Upper lobe of left lung (tissue), 6 donors: Measurements from ENCODE around the gene AFF4. TPM values are rescaled to one million over a fixed set of nuclear protein-coding genes. Genes with fewer than 3 reads are reported as not detected.

Experiments used
- ATAC-seq, 2 donors: fragments of 200-7000 bp; cut with Tn5 transposase; one replicate each; pipeline ENCODE4 v1.9.1; 2022; ENCODE audit warnings: mild to moderate bottlenecking in 2 of 2, moderate library complexity in 2 of 2; ENCODE audit not compliant: low FRiP score in 2 of 2
- DNase-seq, 2 donors: peaks; one replicate each; pipeline ENCODE4 v3.0.0-alpha.2; 2019 to 2020
- H3K27ac ChIP-seq, 4 donors: fragments of 200-600 bp; sonication (generic); one replicate each; pipeline ENCODE4 v1.5.1; 2016 to 2019
- H3K27me3 ChIP-seq, 4 donors: fragments of 200-600 bp; sonication (generic); one replicate each; pipeline ENCODE4 v1.5.1; 2017 to 2019
- H3K36me3 ChIP-seq, 4 donors: fragments of 200-600 bp; sonication (generic); one replicate each; pipeline ENCODE4 v1.5.1; 2016 to 2019
- H3K4me1 ChIP-seq, 4 donors: fragments of 200-600 bp; sonication (generic); one replicate each; pipeline ENCODE4 v1.5.1; 2018 to 2019
- H3K4me3 ChIP-seq, 4 donors: fragments of 200-600 bp; sonication (generic); one replicate each; pipeline ENCODE4 v1.5.1; 2017 to 2019; ENCODE audit warnings: mild to moderate bottlenecking in 2 of 4, moderate library complexity in 1 of 4
- H3K9me3 ChIP-seq, 4 donors: fragments of 200-600 bp; sonication (generic); one replicate each; pipeline ENCODE4 v1.5.1; 2018 to 2019
- CTCF ChIP-seq, 6 experiments: fragments of 450-650 bp in 4 of 6; fragments of 200-600 bp in 2 of 6; sonication (generic) in 2 of 6; IDR thresholded peaks; one replicate each; pipeline ENCODE4 v1.5.1; 2016 to 2019; ENCODE audit warnings: antibody characterized with exemption in 6 of 6
- EP300 ChIP-seq, 4 donors: sonication (generic); formaldehyde crosslinking; IDR thresholded peaks; one replicate each; pipeline ENCODE4 v1.5.1; 2017; ENCODE audit warnings: antibody characterized with exemption in 4 of 4, control low read depth in 2 of 4
- POLR2A ChIP-seq, 4 donors: fragments of 450-650 bp; IDR thresholded peaks; one replicate each; pipeline ENCODE4 v1.5.1; 2016 to 2017; ENCODE audit warnings: antibody characterized with exemption in 4 of 4, mild to moderate bottlenecking in 2 of 4
- POLR2AphosphoS5 ChIP-seq, 2 donors: sonication (generic); formaldehyde crosslinking; IDR thresholded peaks; one replicate each; pipeline ENCODE4 v1.5.1; 2017; ENCODE audit warnings: antibody characterized with exemption in 2 of 2
- WGBS, 2 donors: methylation state at CpG; one replicate each; pipeline ENCODE4 v1.1.5; 2017 to 2018; 5-methylcytosine and 5-hydroxymethylcytosine counted together
- total RNA-seq, 6 donors: library from RNA; depleted of rRNA in 4 of 6; stranded (reverse); fragments of >200 nt in 4 of 6; gene quantifications; one replicate each; pipeline versions ENCODE4 v1.1.0 to v1.2.1, GENCODE V29; 2016 to 2021
- donor health status: DM: no; HTN: no; CAD: no; lungs with moderate emphysema.
- donor health status: DM: no; HTN: yes; CAD: no; lungs with severe emphysema.

Gene AFF4
- total RNA-seq, 6 donors from 2014 or later, result 60.8 to 94.5 (median 72.8) TPM

- Histone ChIP-seq H3K27ac (no peak overlapping the region), H3K9me3 (no peaks in the 10 kb centered on the region), H3K4me1 (peaks cover 6 to 10% (median 7%) of the 10 kb centered on the region in 4 donors), H3K27me3 (no peaks in the 10 kb centered on the region), H3K4me3 (no peak overlapping the region), H3K36me3 (peaks cover 12 to 61% (median 25%) of the 10 kb centered on the region in 4 donors)
- DNase-seq (no peak), ATAC-seq (no peak)
- TF ChIP-seq EP300 (IDR thresholded peaks at IDR 0.05), result no peak
- no peak for TF ChIP-seq POLR2A (IDR thresholded peaks at IDR 0.05)
- TF ChIP-seq POLR2AphosphoS5 (IDR thresholded peaks at IDR 0.05), result no peak
- TF ChIP-seq CTCF (IDR thresholded peaks at IDR 0.05), result no peak
- 88 to 100% methylated on average over 3 of the region's 3 CpGs for WGBS, 2 donors
Measured at GRCh38 chr5:132901730-132902129, 61.7 kb downstream of the AFF4 start.

GRCh38 chr5:132901036-132901435, 62.4 kb downstream of the AFF4 start:
- WGBS, 2 donors, result 87 to 90% methylated on average over 4 of the region's 4 CpGs
- TF ChIP-seq POLR2A (IDR thresholded peaks at IDR 0.05), result no peak
- peaks cover 18 to 68% (median 32%) of the 10 kb centered on the region in 4 donors for H3K36me3 ChIP-seq
- H3K27me3 ChIP-seq, result no peaks in the 10 kb centered on the region
- DNase-seq, result no peak
- peaks cover 6 to 10% (median 7%) of the 10 kb centered on the region in 4 donors for H3K4me1 ChIP-seq
- no peak overlapping the region for H3K4me3 ChIP-seq
- no peak overlapping the region for H3K27ac ChIP-seq
- no peak for ATAC-seq
- no peaks in the 10 kb centered on the region for H3K9me3 ChIP-seq

- Histone ChIP-seq H3K4me3 (no peak overlapping the region), H3K36me3 (peaks cover 23 to 87% (median 46%) of the 10 kb centered on the region in 4 donors), H3K9me3 (no peaks in the 10 kb centered on the region), H3K27ac (no peak overlapping the region), H3K4me1 (no peaks in the 10 kb centered on the region), H3K27me3 (no peaks in the 10 kb centered on the region)
- TF ChIP-seq CTCF (IDR thresholded peaks at IDR 0.05), result no peak
- no peak for TF ChIP-seq POLR2A (IDR thresholded peaks at IDR 0.05)
- no peak for TF ChIP-seq EP300 (IDR thresholded peaks at IDR 0.05)
- TF ChIP-seq POLR2AphosphoS5 (IDR thresholded peaks at IDR 0.05), result no peak
- no peak for ATAC-seq
- DNase-seq, result no peak
- WGBS, 2 donors, result 74% methylated on average over 3 of the region's 3 CpGs
Measured at GRCh38 chr5:132898094-132898493, 65.3 kb downstream of the AFF4 start.

GRCh38 chr5:132896685-132897084, 66.7 kb downstream of the AFF4 start:
- Histone ChIP-seq H3K4me3 (no peak overlapping the region), H3K27ac (no peak overlapping the region), H3K36me3 (peaks cover 33 to 89% (median 57%) of the 10 kb centered on the region in 4 donors), H3K27me3 (no peaks in the 10 kb centered on the region), H3K9me3 (no peaks in the 10 kb centered on the region), H3K4me1 (no peaks in the 10 kb centered on the region)
- TF ChIP-seq POLR2A (IDR thresholded peaks at IDR 0.05) (no peak), CTCF (IDR thresholded peaks at IDR 0.05) (no peak), POLR2AphosphoS5 (IDR thresholded peaks at IDR 0.05) (no peak), EP300 (IDR thresholded peaks at IDR 0.05) (no peak)
- no peak for ATAC-seq
- no peak for DNase-seq
- 86 to 89% methylated on average over 7 of the region's 7 CpGs for WGBS, 2 donors

- Histone ChIP-seq H3K27ac (no peak overlapping the region), H3K36me3 (peaks cover 37 to 91% (median 57%) of the 10 kb centered on the region in 4 donors), H3K4me1 (no peaks in the 10 kb centered on the region), H3K4me3 (no peak overlapping the region), H3K9me3 (no peaks in the 10 kb centered on the region), H3K27me3 (no peaks in the 10 kb centered on the region)
- TF ChIP-seq POLR2AphosphoS5 (IDR thresholded peaks at IDR 0.05), result no peak
- no peak for TF ChIP-seq CTCF (IDR thresholded peaks at IDR 0.05)
- no peak for ATAC-seq
- DNase-seq, result no peak
- whole genome bisulfite sequencing, 2 donors, result 89 to 93% methylated on average over 4 of the region's 4 CpGs
Measured at GRCh38 chr5:132895719-132896305, 67.6 kb downstream of the AFF4 start.
